Heart left ventricle (tissue), 16 donors: ENCODE results near the gene NCAPD3. TPM values are rescaled to one million over a fixed set of nuclear protein-coding genes. Genes with fewer than 3 reads are reported as not detected.

ENCODE experiments used
- ATAC-seq, 4 donors: fragments of 200-7000 bp; cut with Tn5 transposase; one replicate each; pipeline ENCODE4 v1.9.1; 2020 to 2022; ENCODE audit warnings: moderate library complexity in 4 of 4, mild to moderate bottlenecking in 3 of 4, moderate number of reproducible peaks in 1 of 4
- DNase-seq, 5 donors: peaks; one replicate each; pipeline ENCODE4 v3.0.0-alpha.2; 2020
- H3K27ac ChIP-seq, 12 donors: fragments of 200-600 bp; sonication (generic) in 4 of 12; one replicate each; pipeline versions ENCODE4 v1.5.0 to v1.8.0; 2016 to 2022; ENCODE audit warnings: mild to moderate bottlenecking in 2 of 12
- H3K27me3 ChIP-seq, 9 donors: fragments of 200-600 bp; sonication (generic) in 2 of 9; one replicate each; pipeline versions ENCODE4 v1.5.1 to v1.8.0; 2016 to 2022; ENCODE audit warnings: mild to moderate bottlenecking in 3 of 9
- H3K36me3 ChIP-seq, 9 donors: fragments of 200-600 bp; sonication (generic) in 2 of 9; one replicate each; pipeline versions ENCODE4 v1.5.0 to v1.8.0; 2018 to 2022; ENCODE audit warnings: mild to moderate bottlenecking in 2 of 9
- H3K4me1 ChIP-seq, 12 donors: fragments of 200-600 bp; sonication (generic) in 4 of 12; one replicate each; pipeline versions ENCODE4 v1.5.0 to v1.8.0; 2016 to 2022; ENCODE audit warnings: mild to moderate bottlenecking in 3 of 12
- H3K4me3 ChIP-seq, 12 donors: fragments of 200-600 bp; sonication (generic) in 4 of 12; one replicate each; pipeline versions ENCODE4 v1.5.0 to v1.8.0; 2017 to 2022; ENCODE audit warnings: mild to moderate bottlenecking in 9 of 12, moderate library complexity in 4 of 12
- H3K9me3 ChIP-seq, 12 donors: fragments of 200-600 bp; sonication (generic) in 4 of 12; one replicate each; pipeline versions ENCODE4 v1.5.0 to v1.8.0; 2016 to 2022; ENCODE audit warnings: mild to moderate bottlenecking in 1 of 12
- CTCF ChIP-seq, 12 donors: fragments of 200-600 bp; sonication (generic) in 4 of 12; IDR thresholded peaks; one replicate each; pipeline versions ENCODE4 v1.5.0 to v1.8.0; 2018 to 2022; ENCODE audit warnings: antibody characterized with exemption in 12 of 12, mild to moderate bottlenecking in 5 of 12
- POLR2A ChIP-seq, 2 donors: fragments of 450-650 bp; IDR thresholded peaks; one replicate each; pipeline ENCODE4 v1.6.1; 2017; ENCODE audit warnings: antibody characterized with exemption in 2 of 2, mild to moderate bottlenecking in 2 of 2, moderate library complexity in 2 of 2
- WGBS, 4 donors: extraction: QIAGEN DNeasy Blood & Tissue Kit in 2 of 4; methylation state at CpG; one replicate each; pipeline versions ENCODE4 v1.1.5 to v1.1.7; 2013 to 2018; 5-methylcytosine and 5-hydroxymethylcytosine counted together
- intact Hi-C, 10 donors: fragments of 100-400 bp; cut with DNase I; formaldehyde crosslinking; loops; one replicate each; pipeline versions ENCODE4 v1.11.1 to v1.14.2; 2022
- polyA plus RNA-seq, 2 donors: library from polyadenylated mRNA; stranded (reverse); fragments of 200-250 nt; gene quantifications; one replicate each; pipeline ENCODE4 v1.2.3, GENCODE V29; 2013
- total RNA-seq, 9 donors: library from RNA; depleted of rRNA in 2 of 9; stranded (reverse); fragments of >200 nt in 2 of 9; fragmentation: NEBNext Ultra II Directional in 3 of 9; extraction: Animal tissue kit (Norgen Biotek cat#: 25700) in 3 of 9; gene quantifications; one replicate each; pipeline versions ENCODE4 v1.1.0 to v1.2.4, GENCODE V29; 2016 to 2023
- donor health status: ischemic (EF 13 %, LVEDD 7.1; RV severe dilation, severe dysfunction).
- donor health status: healthy with polysubstance abuse.
- donor health status: DM: no; HTN: yes; CAD: no.
- donor health status: DM: no; HTN: no; CAD: no.
- donor health status: ischemic (EF 25% LVEDD 6.9; RV normal size, moderate dysfunction).
- donor health status: ischemic (EF 25% LVEDD 5.7; RV mildly dilated, moderate dysfunction).
- donor health status: healthy.
- donor health status: DM: yes; HTN: yes; CAD: no.
- donor health status: ischemic (EF 35%, LVEDD 5.7; RV mildly dilated, moderate dysfunction).
- donor health status: nonischemic (EF 11% LVEDD 7.7; RV severe dilation, severe dysfunction).
- donor health status: DM: yes; HTN: yes; CAD: no.
- donor health status: PGD.
- donor health status: ischemic (EF 29% LVEDD 5.4; RV normal size, mild dysfunction).
- donor health status: nonischemic (EF 23%, LVEDD 6.1; RV moderate dilation, normal function).

NCAPD3 gene
- total and polyA plus RNA-seq, 11 donors: 4.7 to 18.8 (median 10.8) TPM

DNA sequence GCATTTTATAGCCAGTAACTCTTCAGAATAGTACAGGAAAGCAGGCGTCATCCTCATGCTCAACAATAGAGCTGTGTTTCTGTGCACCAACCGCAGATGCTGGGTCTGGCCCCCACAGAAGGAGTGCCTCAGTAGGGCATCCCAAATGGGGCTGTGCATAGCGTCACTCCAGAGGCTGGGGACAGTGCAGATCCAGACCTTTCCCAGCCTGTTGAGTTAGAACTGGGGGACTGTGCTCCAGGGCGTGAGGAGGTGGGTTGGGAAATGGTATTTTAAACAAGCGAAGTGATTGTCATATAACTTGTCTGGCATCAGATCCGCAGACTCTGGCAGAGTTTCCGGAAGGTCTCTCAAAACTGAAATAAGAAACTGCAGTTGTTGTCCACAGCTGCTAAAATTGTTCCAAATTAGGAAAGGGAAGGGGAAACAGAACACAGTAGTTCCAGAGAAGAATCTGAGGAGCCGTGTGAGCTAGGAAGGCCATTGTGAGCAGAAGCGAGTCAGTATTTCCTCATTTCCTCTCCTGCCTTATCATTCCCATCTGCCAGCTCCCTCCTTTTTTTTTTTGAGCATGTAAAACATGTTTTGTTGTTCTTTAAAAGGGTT, 102.7 kb downstream of the NCAPD3 start:
- no peaks in the 10 kb centered on the region for H3K9me3 ChIP-seq
- H3K4me3 ChIP-seq: peak overlapping the region in 10 of 12 donors; percentile 13 to 43 (median 29)
- no peaks in the 10 kb centered on the region for H3K36me3 ChIP-seq
- H3K4me1 ChIP-seq: peaks cover 6 to 70% (median 50%) of the 10 kb centered on the region in 12 donors
- peaks cover 0 to 8% (median 0%) of the 10 kb centered on the region in 9 donors for H3K27me3 ChIP-seq
- TF ChIP-seq POLR2A (IDR thresholded peaks at IDR 0.05): no peak
- intact Hi-C loops: loop anchor here in 3 of 10 donors (5.0 kb wide), 3 partner anchors 49 to 69 kb away; partner anchors contain the start of gene JAM3 (in 1 of the 3)
- WGBS, 4 donors: 36 to 50% (median 38%) methylated on average over 9 of the region's 9 CpGs
- DNase-seq (peak; percentile 30 to 62 (median 46)), ATAC-seq (peak; percentile 14 to 72 (median 40))
- peak overlapping the region; percentile 70 to 92 (median 84) for H3K27ac ChIP-seq

DNA sequence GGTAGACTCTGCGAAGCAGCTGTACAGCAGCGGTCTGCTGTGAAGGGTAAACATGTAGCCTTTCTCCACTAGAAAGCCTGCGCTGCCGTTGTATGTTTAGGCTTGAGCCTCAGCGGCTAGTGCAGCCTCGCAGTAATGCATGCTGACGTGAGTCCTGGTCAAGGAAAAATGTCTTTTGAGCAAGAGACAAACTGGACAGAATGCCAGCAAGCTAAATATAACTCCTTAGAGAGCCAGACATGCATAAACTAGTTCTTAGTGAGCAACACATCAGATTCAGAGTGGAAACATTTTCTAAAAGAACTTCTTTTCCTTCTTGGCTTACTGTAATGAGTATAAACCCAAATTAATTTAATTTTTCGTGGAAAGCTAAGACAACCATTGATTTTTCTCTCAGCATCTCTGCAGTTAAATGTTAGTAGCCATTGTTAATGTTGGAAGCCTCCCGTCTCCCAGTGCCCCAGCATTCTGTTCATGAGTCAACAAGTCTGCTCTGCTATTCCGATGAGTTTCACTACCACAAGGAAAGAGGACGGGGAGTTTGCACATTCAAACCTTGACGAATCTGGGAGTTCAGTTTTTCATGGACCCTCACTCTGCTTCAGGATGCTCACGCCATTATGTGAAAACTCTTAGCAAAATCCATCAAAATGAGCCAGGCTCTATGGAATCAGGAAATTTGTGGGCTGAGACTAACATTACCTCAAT, 103.5 kb downstream of the NCAPD3 start:
- Histone ChIP-seq H3K9me3 (no peaks in the 10 kb centered on the region), H3K27me3 (peaks cover 0 to 5% (median 0%) of the 10 kb centered on the region in 9 donors), H3K4me1 (peaks cover 6 to 63% (median 42%) of the 10 kb centered on the region in 12 donors), H3K4me3 (peak overlapping the region in 10 of 12 donors; percentile 13 to 43 (median 29)), H3K27ac (peak overlapping the region; percentile 70 to 92 (median 84)), H3K36me3 (no peaks in the 10 kb centered on the region)
- intact Hi-C loops: loop anchor here in 3 of 10 donors (5.0 kb wide), 3 partner anchors 48 to 68 kb away; partner anchors contain the start of gene JAM3 (in 1 of the 3)
- 12 to 26% (median 17%) methylated on average over 13 of the region's 13 CpGs for WGBS, 4 donors
- DNase-seq (peak; percentile 62 to 80 (median 69)), ATAC-seq (peak; percentile 78 to 89 (median 82))
- no peak for TF ChIP-seq POLR2A (IDR thresholded peaks at IDR 0.05)
- no peak for TF ChIP-seq CTCF (IDR thresholded peaks at IDR 0.05)

DNA sequence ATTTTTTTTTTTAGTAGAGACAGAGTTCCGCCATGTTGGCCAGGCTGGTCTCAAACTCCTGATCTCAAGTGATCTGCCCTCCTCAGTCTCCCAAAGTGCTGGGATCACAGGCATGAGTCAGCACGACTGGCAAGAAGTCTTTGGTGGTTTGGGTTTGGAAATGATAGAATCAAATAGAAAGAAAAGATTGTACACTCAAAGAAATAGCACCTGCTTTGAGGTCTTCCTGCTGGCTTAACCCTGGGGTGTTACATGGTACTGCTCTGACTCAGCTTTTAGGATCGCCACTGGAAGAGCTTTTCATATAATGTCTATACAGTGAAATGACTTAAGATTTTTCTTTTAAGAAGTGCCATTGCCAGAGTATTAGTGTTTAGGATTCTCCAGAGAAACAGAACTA, 104.7 kb downstream of the NCAPD3 start:
- 90 to 97% (median 92%) methylated on average over 3 of the region's 3 CpGs for WGBS, 4 donors
- intact Hi-C loops: no loop called here
- no peak overlapping the region for H3K4me3 ChIP-seq
- no peaks in the 10 kb centered on the region for H3K9me3 ChIP-seq
- DNase-seq (no peak), ATAC-seq (no peak)
- no peaks in the 10 kb centered on the region for H3K36me3 ChIP-seq
- TF ChIP-seq POLR2A (IDR thresholded peaks at IDR 0.05): no peak
- no peak for TF ChIP-seq CTCF (IDR thresholded peaks at IDR 0.05)
- H3K4me1 ChIP-seq: peaks cover 6 to 56% (median 36%) of the 10 kb centered on the region in 12 donors
- peaks cover 0 to 3% (median 0%) of the 10 kb centered on the region in 9 donors for H3K27me3 ChIP-seq
- H3K27ac ChIP-seq: peak overlapping the region in 11 of 12 donors; percentile 70 to 92 (median 85)

DNA sequence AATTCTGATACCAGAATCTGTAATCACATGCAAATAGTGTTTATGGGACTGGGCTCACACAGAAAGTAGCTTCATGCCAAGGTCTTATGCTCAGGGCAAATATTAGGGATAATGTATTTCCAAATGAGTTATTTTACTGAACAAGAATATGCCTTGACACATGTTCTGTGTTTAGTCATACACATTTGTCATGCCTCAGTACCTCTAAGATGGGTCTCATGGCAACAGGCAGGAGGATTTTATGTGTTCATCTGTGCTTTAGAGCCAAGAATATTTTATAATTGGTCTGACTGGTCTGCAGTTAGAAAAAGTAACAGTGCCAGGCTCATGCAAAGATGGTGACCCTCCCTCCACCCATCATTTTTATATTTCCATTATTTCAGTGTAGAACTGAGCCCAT, 105.8 kb downstream of the NCAPD3 start:
- H3K27ac ChIP-seq: peak overlapping the region in 2 of 12 donors; percentile 30 to 91
- intact Hi-C loops: no loop called here
- H3K27me3 ChIP-seq: no peaks in the 10 kb centered on the region
- no peaks in the 10 kb centered on the region for H3K36me3 ChIP-seq
- no peak overlapping the region for H3K4me3 ChIP-seq
- TF ChIP-seq POLR2A (IDR thresholded peaks at IDR 0.05) (no peak), CTCF (IDR thresholded peaks at IDR 0.05) (no peak)
- no peaks in the 10 kb centered on the region for H3K9me3 ChIP-seq
- DNase-seq (no peak), ATAC-seq (no peak)
- H3K4me1 ChIP-seq: peaks cover 6 to 49% (median 36%) of the 10 kb centered on the region in 12 donors
